ENCODE measurements around the gene TPO.
"Not testable (repeated sequence)": the region's sequence is repeated elsewhere in the genome, so short reads cannot be mapped to it uniquely, and the experiment has no call there.

TPO gene

DNA sequence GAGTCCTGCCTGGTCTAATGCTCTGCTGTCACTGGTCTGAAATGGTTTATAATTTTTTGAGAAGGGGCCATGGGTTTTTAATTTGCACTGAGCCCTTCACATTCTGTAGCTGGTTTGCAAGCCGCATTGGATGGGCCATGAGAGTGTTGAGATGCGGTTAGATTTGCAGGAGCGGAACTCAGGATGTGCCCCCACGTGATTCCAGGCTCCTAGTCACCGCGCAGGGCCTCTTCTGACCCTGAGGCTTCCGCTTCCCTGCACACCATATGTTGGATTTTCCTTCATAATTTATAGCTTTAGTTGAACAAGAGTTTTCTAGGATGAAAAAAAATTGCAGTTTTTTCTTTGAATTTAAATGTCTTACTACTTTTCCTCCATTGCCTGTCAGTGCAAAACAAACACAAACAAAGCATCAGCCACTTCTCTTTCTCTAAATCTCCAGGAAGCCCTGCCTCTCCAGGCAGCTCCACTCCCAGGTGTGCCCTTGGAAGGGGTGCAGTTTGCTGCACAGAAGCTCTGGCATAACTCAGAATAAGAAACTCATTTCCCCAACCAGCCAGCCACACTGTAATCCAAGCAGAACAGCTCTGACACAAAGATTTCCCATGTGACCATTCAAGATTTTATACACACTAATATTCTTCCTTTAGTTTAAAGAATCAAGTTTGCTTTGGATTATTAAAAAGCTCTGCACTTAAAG is 18.4 kb upstream of the TPO start:
- no peak for DNase-seq
- Mint-ChIP-seq H3K4me1 (ENCODE audit: low read depth) (no peaks in the 10 kb centered on the region), H3K36me3 (ENCODE audit: low read depth) (no peaks in the 10 kb centered on the region), H3K9me3 (no peaks in the 10 kb centered on the region), H3K27me3 (no peaks in the 10 kb centered on the region), H3K27ac (no peak overlapping the region), H3K4me3 (no peak overlapping the region)

- H3K4me3 Mint-ChIP-seq, result no peak overlapping the region
- no peaks in the 10 kb centered on the region for H3K4me1 Mint-ChIP-seq (ENCODE audit: low read depth)
- no peaks in the 10 kb centered on the region for H3K27me3 Mint-ChIP-seq
- H3K36me3 Mint-ChIP-seq (ENCODE audit: low read depth), result no peaks in the 10 kb centered on the region
- H3K9me3 Mint-ChIP-seq, result no peaks in the 10 kb centered on the region
- H3K27ac Mint-ChIP-seq, result no peak overlapping the region
- no peak for DNase-seq
Measured at GRCh38 chr2:1397350-1397749, 15.9 kb upstream of the TPO start.

DNA sequence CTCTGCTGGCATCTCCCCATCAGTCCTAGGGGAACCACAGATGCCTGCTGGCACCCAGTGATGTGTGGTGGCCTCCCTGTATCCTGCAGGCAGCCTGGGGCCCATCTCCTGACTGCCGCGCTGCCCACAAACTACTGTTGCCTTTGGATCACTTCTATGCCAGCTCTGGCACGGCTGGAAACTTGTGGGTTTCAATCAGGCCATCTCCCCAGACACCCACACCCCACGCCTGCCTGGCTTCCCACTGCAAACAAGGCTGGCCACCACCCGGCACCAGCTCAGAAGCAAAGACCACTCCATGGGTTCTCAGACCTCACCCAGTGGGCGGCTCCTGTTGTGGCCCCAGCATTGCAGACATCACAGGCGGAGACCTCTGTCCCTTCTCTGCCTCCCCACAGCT is 15.1 kb upstream of the TPO start:
- H3K27me3 Mint-ChIP-seq, result no peaks in the 10 kb centered on the region
- no peak overlapping the region for H3K4me3 Mint-ChIP-seq
- H3K9me3 Mint-ChIP-seq, result no peaks in the 10 kb centered on the region
- no peaks in the 10 kb centered on the region for H3K4me1 Mint-ChIP-seq (ENCODE audit: low read depth)
- H3K27ac Mint-ChIP-seq, result no peak overlapping the region
- H3K36me3 Mint-ChIP-seq (ENCODE audit: low read depth), result no peaks in the 10 kb centered on the region
- no peak for DNase-seq

DNA sequence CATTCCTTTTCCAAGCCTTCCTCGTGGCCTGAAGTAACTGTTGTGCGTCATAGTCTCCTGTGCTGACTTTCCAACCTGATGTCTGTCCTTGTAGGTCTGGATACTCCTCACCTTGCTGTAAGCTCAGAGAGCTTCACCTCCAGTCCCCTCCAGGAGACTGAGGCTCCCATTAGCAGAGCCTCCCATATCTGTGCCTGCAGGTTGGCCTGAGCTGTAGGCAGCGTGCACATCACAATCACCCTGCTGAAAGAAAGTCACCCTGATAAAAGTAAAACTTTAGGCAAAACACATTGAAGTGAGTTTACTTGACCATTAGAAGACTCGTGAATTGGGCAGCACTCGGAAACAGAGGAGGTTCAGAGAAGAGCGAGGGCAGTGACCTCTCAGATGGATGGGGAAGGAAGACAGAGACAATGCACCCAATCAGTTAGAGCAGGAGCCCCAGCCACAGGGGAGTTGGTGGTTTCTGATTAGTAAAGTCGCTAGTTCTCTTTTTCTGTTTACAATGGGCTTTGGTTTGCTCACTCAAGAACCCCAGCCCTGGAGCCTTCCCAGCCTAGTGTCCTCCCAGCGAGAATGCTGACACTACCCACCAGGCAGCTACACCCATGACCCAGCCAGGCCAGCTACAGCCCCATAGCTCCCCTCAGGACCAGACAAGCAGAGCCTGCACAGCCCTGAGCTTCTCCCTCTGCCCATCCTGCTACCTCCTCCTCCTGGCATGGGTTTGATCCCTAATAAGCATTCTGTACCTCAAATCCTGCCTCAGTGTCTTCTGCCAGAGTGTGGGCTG is 12.1 kb upstream of the TPO start:
- Mint-ChIP-seq H3K27me3 (no peaks in the 10 kb centered on the region), H3K36me3 (ENCODE audit: low read depth) (no peaks in the 10 kb centered on the region), H3K27ac (no peak overlapping the region), H3K4me1 (ENCODE audit: low read depth) (no peaks in the 10 kb centered on the region), H3K4me3 (no peak overlapping the region), H3K9me3 (no peaks in the 10 kb centered on the region)
- DNase-seq, result no peak

DNA sequence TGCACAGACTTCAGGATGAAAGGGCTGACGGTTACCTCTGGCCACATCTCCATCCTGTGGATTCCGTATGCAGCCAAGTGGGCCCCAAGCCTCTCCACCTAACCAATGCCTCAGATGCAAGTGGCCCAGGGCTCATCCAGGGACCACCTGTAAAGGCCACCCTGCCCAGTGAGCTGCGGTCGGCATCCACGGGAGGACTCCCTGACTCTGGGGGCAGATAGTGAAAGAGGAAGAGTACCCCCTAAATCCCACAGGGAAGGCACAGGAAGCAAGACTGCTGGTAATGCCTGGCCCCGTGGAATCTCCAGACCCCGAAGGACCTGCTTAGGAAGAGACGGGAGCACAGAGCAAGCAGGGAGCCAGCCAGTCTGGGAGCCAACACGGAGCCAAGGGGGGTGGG is 11.2 kb upstream of the TPO start:
- Mint-ChIP-seq H3K36me3 (ENCODE audit: low read depth) (no peaks in the 10 kb centered on the region), H3K4me3 (no peak overlapping the region), H3K27ac (no peak overlapping the region), H3K27me3 (no peaks in the 10 kb centered on the region), H3K4me1 (ENCODE audit: low read depth) (no peaks in the 10 kb centered on the region), H3K9me3 (no peaks in the 10 kb centered on the region)
- no peak for DNase-seq

DNA sequence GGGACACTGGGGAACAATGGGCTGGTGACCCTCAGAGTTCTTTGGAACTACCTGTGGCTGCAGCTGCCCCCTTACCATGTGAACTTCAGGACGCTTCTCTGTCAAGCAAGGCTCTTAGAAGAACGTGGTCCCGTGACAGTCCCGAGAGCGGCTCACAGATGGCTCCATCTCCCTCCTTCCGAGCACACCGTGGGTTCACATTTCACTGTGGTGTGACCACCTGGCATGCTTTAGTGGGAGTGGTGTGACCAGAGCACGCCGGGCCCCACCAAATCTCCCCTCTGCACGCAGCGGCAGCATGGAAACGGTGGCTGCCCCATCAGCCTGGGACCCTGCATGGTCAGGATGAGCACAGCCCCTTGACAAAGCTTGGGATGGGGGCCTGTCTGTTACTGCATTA is 9.7 kb upstream of the TPO start:
- Mint-ChIP-seq H3K27me3 (no peaks in the 10 kb centered on the region), H3K4me3 (no peak overlapping the region), H3K27ac (no peak overlapping the region), H3K4me1 (ENCODE audit: low read depth) (no peaks in the 10 kb centered on the region), H3K36me3 (ENCODE audit: low read depth) (no peaks in the 10 kb centered on the region), H3K9me3 (no peaks in the 10 kb centered on the region)
- DNase-seq, result no peak

DNA sequence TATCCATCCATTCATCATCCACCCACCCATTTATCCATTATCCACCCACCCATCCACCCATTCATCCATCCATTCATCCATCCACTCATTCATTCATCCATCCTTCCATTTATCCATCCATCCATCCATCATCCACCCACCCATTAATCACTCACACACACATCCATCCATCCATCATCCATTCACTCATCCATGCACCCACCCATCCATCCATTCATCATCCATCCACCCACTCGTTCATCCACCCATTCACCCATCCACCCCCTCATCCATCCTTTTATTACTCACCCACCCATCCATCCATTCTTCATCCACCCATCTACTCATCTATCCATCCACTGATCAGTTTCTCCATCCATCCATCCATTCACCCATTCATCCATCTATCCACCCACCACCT is 8.1 kb upstream of the TPO start:
- no peak for DNase-seq
- Mint-ChIP-seq H3K27me3 (no peaks in the 10 kb centered on the region), H3K9me3 (no peaks in the 10 kb centered on the region), H3K27ac (no peak overlapping the region), H3K36me3 (ENCODE audit: low read depth) (no peaks in the 10 kb centered on the region), H3K4me1 (ENCODE audit: low read depth) (no peaks in the 10 kb centered on the region), H3K4me3 (no peak overlapping the region)

DNA sequence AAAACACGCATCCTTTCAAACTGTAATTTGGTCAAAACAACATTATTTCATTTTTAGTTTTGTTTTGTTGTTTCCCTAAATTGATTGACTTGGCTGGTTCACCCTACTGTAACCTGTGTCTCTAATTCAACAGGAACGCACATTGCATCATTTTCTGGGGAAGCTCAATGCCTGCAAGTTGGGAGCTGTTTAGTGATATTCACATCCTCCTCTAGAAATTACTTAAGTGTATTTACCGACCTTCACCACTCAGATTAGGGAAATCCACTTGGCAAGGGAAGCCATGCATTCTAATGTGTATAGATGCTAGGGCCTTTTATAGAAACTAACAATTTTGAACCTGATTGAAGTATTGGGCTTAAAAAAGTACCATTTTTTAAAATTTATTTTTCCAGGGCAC is 7.3 kb upstream of the TPO start:
- Mint-ChIP-seq H3K4me1 (ENCODE audit: low read depth) (no peaks in the 10 kb centered on the region), H3K36me3 (ENCODE audit: low read depth) (no peaks in the 10 kb centered on the region), H3K4me3 (no peak overlapping the region), H3K9me3 (no peaks in the 10 kb centered on the region), H3K27ac (no peak overlapping the region), H3K27me3 (no peaks in the 10 kb centered on the region)
- no peak for DNase-seq

GRCh38 chr2:1406434-1406833 is 6.8 kb upstream of the TPO start:
- H3K27me3 Mint-ChIP-seq, result no peaks in the 10 kb centered on the region
- H3K36me3 Mint-ChIP-seq (ENCODE audit: low read depth), result no peaks in the 10 kb centered on the region
- DNase-seq, result no peak
- no peak overlapping the region for H3K27ac Mint-ChIP-seq
- no peak overlapping the region for H3K4me3 Mint-ChIP-seq
- no peaks in the 10 kb centered on the region for H3K9me3 Mint-ChIP-seq
- H3K4me1 Mint-ChIP-seq (ENCODE audit: low read depth), result no peaks in the 10 kb centered on the region

GRCh38 chr2:1407950-1408675 is 5.2 kb upstream of the TPO start:
- Mint-ChIP-seq H3K36me3 (ENCODE audit: low read depth) (no peaks in the 10 kb centered on the region), H3K9me3 (no peaks in the 10 kb centered on the region), H3K4me1 (ENCODE audit: low read depth) (no peaks in the 10 kb centered on the region), H3K27ac (no peak overlapping the region), H3K27me3 (no peaks in the 10 kb centered on the region), H3K4me3 (no peak overlapping the region)
- DNase-seq, result no peak

- H3K27ac Mint-ChIP-seq, result no peak overlapping the region
- no peaks in the 10 kb centered on the region for H3K9me3 Mint-ChIP-seq
- no peaks in the 10 kb centered on the region for H3K27me3 Mint-ChIP-seq
- H3K4me1 Mint-ChIP-seq (ENCODE audit: low read depth), result no peaks in the 10 kb centered on the region
- H3K4me3 Mint-ChIP-seq, result no peak overlapping the region
- DNase-seq, result no peak
- H3K36me3 Mint-ChIP-seq (ENCODE audit: low read depth), result no peaks in the 10 kb centered on the region
Measured at GRCh38 chr2:1414121-1414520, 858 bp downstream of the TPO start.

GRCh38 chr2:1414901-1415300 is 1.6 kb downstream of the TPO start:
- not testable (repeated sequence) for H3K36me3 Mint-ChIP-seq (ENCODE audit: low read depth); DNase-seq; H3K27ac Mint-ChIP-seq; H3K4me3 Mint-ChIP-seq; H3K4me1 Mint-ChIP-seq (ENCODE audit: low read depth); H3K9me3 Mint-ChIP-seq; H3K27me3 Mint-ChIP-seq

DNA sequence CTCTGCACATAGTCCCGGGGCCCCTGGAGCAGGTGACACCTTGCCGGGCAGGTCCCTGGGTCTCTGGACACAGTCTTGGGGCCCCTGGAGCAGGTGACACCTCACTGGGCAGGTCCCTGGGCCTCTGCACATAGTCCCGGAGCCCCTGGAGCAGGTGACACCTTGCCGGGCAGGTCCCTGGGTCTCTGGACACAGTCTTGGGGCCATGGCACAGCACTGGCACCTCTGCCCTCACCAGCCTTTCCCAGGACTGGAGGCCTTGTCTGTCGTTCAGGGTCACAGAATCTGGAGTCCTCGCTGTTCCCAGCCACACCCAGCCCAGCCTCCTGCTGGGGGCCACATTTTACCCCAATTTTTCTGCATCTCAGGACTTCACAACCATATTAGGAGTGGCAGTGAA is 2.2 kb downstream of the TPO start:
- H3K36me3 Mint-ChIP-seq (ENCODE audit: low read depth), result no peaks in the 10 kb centered on the region
- no peaks in the 10 kb centered on the region for H3K4me1 Mint-ChIP-seq (ENCODE audit: low read depth)
- DNase-seq, result no peak
- H3K9me3 Mint-ChIP-seq, result no peaks in the 10 kb centered on the region
- no peaks in the 10 kb centered on the region for H3K27me3 Mint-ChIP-seq
- H3K4me3 Mint-ChIP-seq, result no peak overlapping the region
- no peak overlapping the region for H3K27ac Mint-ChIP-seq

- Mint-ChIP-seq H3K27ac (no peak overlapping the region), H3K36me3 (ENCODE audit: low read depth) (no peaks in the 10 kb centered on the region), H3K9me3 (no peaks in the 10 kb centered on the region), H3K4me1 (ENCODE audit: low read depth) (no peaks in the 10 kb centered on the region), H3K4me3 (no peak overlapping the region), H3K27me3 (no peaks in the 10 kb centered on the region)
- no peak for DNase-seq
Measured at GRCh38 chr2:1418566-1418965, 5.3 kb downstream of the TPO start.

All from activated T-cell treated with anti-CD3 and anti-CD28 coated beads, Interleukin-2, amount 50 U/mL, for 24 hours (primary cell).